Stimulated activated naive CD8-positive, alpha-beta T cell treated with anti-CD3 and anti-CD28 coated beads, Interleukin-15, amount 100 ng/mL, for 72 hours (primary cell): Measurements from ENCODE around the gene BBS7.

Experiments used
- ATAC-seq: fragments of 150-1000 bp; cut with Tn5 transposase; 2 replicates; pipeline ENCODE4 v1.10.0; 2021; ENCODE audit warnings: mild to moderate bottlenecking, moderate library complexity
- DNase-seq, 2 donors: peaks; one replicate each; pipeline ENCODE4 v3.0.0; 2021 to 2022
- H3K27ac Mint-ChIP-seq, 2 donors: one replicate each; pipeline ENCODE4 v1.8.0; 2022; ENCODE audit warnings: mild to moderate bottlenecking in 2 of 2, mixed read lengths in 2 of 2, moderate library complexity in 2 of 2
- H3K27me3 Mint-ChIP-seq: one replicate; pipeline ENCODE4 v1.8.0; 2022; ENCODE audit warnings: mixed read lengths
- H3K4me1 Mint-ChIP-seq: one replicate; pipeline ENCODE4 v1.8.0; 2022; ENCODE audit warnings: mild to moderate bottlenecking, mixed read lengths
- H3K4me3 Mint-ChIP-seq, 2 donors: one replicate each; pipeline ENCODE4 v1.8.0; 2022; ENCODE audit warnings: mild to moderate bottlenecking in 2 of 2, mixed read lengths in 2 of 2, moderate library complexity in 1 of 2
- H3K9me3 Mint-ChIP-seq, 2 donors: one replicate each; pipeline ENCODE4 v1.8.0; 2022; ENCODE audit warnings: mixed read lengths in 2 of 2

The BBS7 gene

GRCh38 chr4:121817006-121817405, 53.3 kb downstream of the BBS7 start:
- H3K27me3 Mint-ChIP-seq: no peaks in the 10 kb centered on the region

GRCh38 chr4:121814756-121815155, 55.5 kb downstream of the BBS7 start:
- no peak for DNase-seq
- no peaks in the 10 kb centered on the region for H3K27me3 Mint-ChIP-seq
- peaks cover 23% of the 10 kb centered on the region for H3K4me1 Mint-ChIP-seq
- no peak for ATAC-seq
- H3K4me3 Mint-ChIP-seq: no peak overlapping the region
- no peaks in the 10 kb centered on the region for H3K9me3 Mint-ChIP-seq
- H3K27ac Mint-ChIP-seq: no peak overlapping the region

More at GRCh38 chr4:121817006-121817405, 53.3 kb downstream of the BBS7 start:
- Mint-ChIP-seq H3K4me1 (peaks cover 23% of the 10 kb centered on the region), H3K4me3 (no peak overlapping the region), H3K27ac (no peak overlapping the region), H3K9me3 (no peaks in the 10 kb centered on the region)
- ATAC-seq (no peak), DNase-seq (no peak)

GRCh38 chr4:121811122-121811521, 59.2 kb downstream of the BBS7 start:
- DNase-seq (no peak), ATAC-seq (peak; percentile 79)
- Mint-ChIP-seq H3K27ac (no peak overlapping the region), H3K4me1 (peaks cover 18% of the 10 kb centered on the region), H3K9me3 (no peaks in the 10 kb centered on the region), H3K4me3 (no peak overlapping the region), H3K27me3 (no peaks in the 10 kb centered on the region)

GRCh38 chr4:121806411-121806810, 63.9 kb downstream of the BBS7 start:
- ATAC-seq (no peak), DNase-seq (no peak)
- no peaks in the 10 kb centered on the region for H3K27me3 Mint-ChIP-seq
- no peak overlapping the region for H3K4me3 Mint-ChIP-seq
- H3K27ac Mint-ChIP-seq: no peak overlapping the region
- no peaks in the 10 kb centered on the region for H3K9me3 Mint-ChIP-seq
- H3K4me1 Mint-ChIP-seq: peaks cover 29% of the 10 kb centered on the region

GRCh38 chr4:121801715-121802075, 68.6 kb downstream of the BBS7 start:
- ATAC-seq (no peak), DNase-seq (no peak)
- H3K4me1 Mint-ChIP-seq: peaks cover 49% of the 10 kb centered on the region
- H3K27ac Mint-ChIP-seq: peak overlapping the region; percentile 95 to 98
- H3K4me3 Mint-ChIP-seq: peak overlapping the region; percentile 82 to 90
- H3K9me3 Mint-ChIP-seq: no peaks in the 10 kb centered on the region
- no peaks in the 10 kb centered on the region for H3K27me3 Mint-ChIP-seq

GRCh38 chr4:121800961-121801714, 69.1 kb downstream of the BBS7 start, which contains the start of gene EXOSC9:
EXOSC9 (plus strand) TSS chr4:121801323; CDS start chr4:121801425, 102 bp downstream.
- H3K27me3 Mint-ChIP-seq: peaks cover 3% of the 10 kb centered on the region
- H3K9me3 Mint-ChIP-seq: no peaks in the 10 kb centered on the region
- peak; percentile 85 for ATAC-seq
- peak within 1 kb of the TSS; percentile 82 to 90 for H3K4me3 Mint-ChIP-seq
- DNase-seq: peak; percentile 89 to 94
- peaks cover 47% of the 10 kb centered on the region for H3K4me1 Mint-ChIP-seq
- H3K27ac Mint-ChIP-seq: peak within 1 kb of the TSS; percentile 95 to 98

GRCh38 chr4:121800638-121800960, 69.7 kb downstream of the BBS7 start:
- DNase-seq (no peak), ATAC-seq (peak; percentile 12)
- no peaks in the 10 kb centered on the region for H3K9me3 Mint-ChIP-seq
- peaks cover 8% of the 10 kb centered on the region for H3K27me3 Mint-ChIP-seq
- peaks cover 53% of the 10 kb centered on the region for H3K4me1 Mint-ChIP-seq
- H3K4me3 Mint-ChIP-seq: peak overlapping the region; percentile 82 to 90
- H3K27ac Mint-ChIP-seq: peak overlapping the region; percentile 95 to 98

- peak overlapping the region in 1 of 2 donors; percentile 58 for H3K27ac Mint-ChIP-seq
- H3K4me1 Mint-ChIP-seq: peaks cover 51% of the 10 kb centered on the region
- H3K4me3 Mint-ChIP-seq: peak overlapping the region; percentile 82 to 90
- DNase-seq: no peak
- peaks cover 14% of the 10 kb centered on the region for H3K27me3 Mint-ChIP-seq
- no peaks in the 10 kb centered on the region for H3K9me3 Mint-ChIP-seq
- ATAC-seq: no peak
Observed at GRCh38 chr4:121799867-121800501, 70.3 kb downstream of the BBS7 start.

- Mint-ChIP-seq H3K9me3 (no peaks in the 10 kb centered on the region), H3K4me3 (peak overlapping the region; percentile 53 to 90), H3K27me3 (peaks cover 21% of the 10 kb centered on the region), H3K27ac (peak overlapping the region in 1 of 2 donors; percentile 58), H3K4me1 (peaks cover 46% of the 10 kb centered on the region)
- DNase-seq (no peak), ATAC-seq (no peak)
Observed at GRCh38 chr4:121799208-121799823, 71.0 kb downstream of the BBS7 start.

- no peak overlapping the region for H3K4me3 Mint-ChIP-seq
- DNase-seq (no peak), ATAC-seq (no peak)
- no peak overlapping the region for H3K27ac Mint-ChIP-seq
- peaks cover 35% of the 10 kb centered on the region for H3K4me1 Mint-ChIP-seq
- H3K9me3 Mint-ChIP-seq: no peaks in the 10 kb centered on the region
- H3K27me3 Mint-ChIP-seq: peaks cover 23% of the 10 kb centered on the region
Observed at GRCh38 chr4:121796283-121796682, 74.0 kb downstream of the BBS7 start.

- Mint-ChIP-seq H3K27ac (no peak overlapping the region), H3K4me1 (peaks cover 21% of the 10 kb centered on the region), H3K4me3 (no peak overlapping the region), H3K27me3 (peaks cover 24% of the 10 kb centered on the region), H3K9me3 (no peaks in the 10 kb centered on the region)
- no peak for ATAC-seq
- DNase-seq: no peak
Observed at GRCh38 chr4:121794505-121795188, 75.6 kb downstream of the BBS7 start.

GRCh38 chr4:121792966-121793365, 77.3 kb downstream of the BBS7 start:
- Mint-ChIP-seq H3K27ac (no peak overlapping the region), H3K4me1 (peaks cover 24% of the 10 kb centered on the region), H3K27me3 (peaks cover 40% of the 10 kb centered on the region), H3K9me3 (no peaks in the 10 kb centered on the region), H3K4me3 (no peak overlapping the region)
- DNase-seq (no peak), ATAC-seq (no peak)

- Mint-ChIP-seq H3K27me3 (peaks cover 48% of the 10 kb centered on the region), H3K27ac (no peak overlapping the region), H3K9me3 (no peaks in the 10 kb centered on the region), H3K4me1 (peaks cover 24% of the 10 kb centered on the region), H3K4me3 (no peak overlapping the region)
- DNase-seq: no peak
- ATAC-seq: no peak
Observed at GRCh38 chr4:121791481-121791880, 78.8 kb downstream of the BBS7 start.

GRCh38 chr4:121790976-121791375, 79.3 kb downstream of the BBS7 start:
- no peak for DNase-seq
- Mint-ChIP-seq H3K9me3 (no peaks in the 10 kb centered on the region), H3K4me1 (peaks cover 20% of the 10 kb centered on the region), H3K27ac (no peak overlapping the region), H3K27me3 (peaks cover 48% of the 10 kb centered on the region), H3K4me3 (no peak overlapping the region)
- no peak for ATAC-seq

GRCh38 chr4:121789960-121790829, 80.1 kb downstream of the BBS7 start:
- no peak overlapping the region for H3K4me3 Mint-ChIP-seq
- no peak for ATAC-seq
- no peak overlapping the region for H3K27ac Mint-ChIP-seq
- peaks cover 48% of the 10 kb centered on the region for H3K27me3 Mint-ChIP-seq
- no peaks in the 10 kb centered on the region for H3K9me3 Mint-ChIP-seq
- peaks cover 12% of the 10 kb centered on the region for H3K4me1 Mint-ChIP-seq
- no peak for DNase-seq
